Measurements from ENCODE around the gene POLN. TPM values are rescaled to one million over a fixed set of nuclear protein-coding genes. Genes with fewer than 3 reads are reported as not detected.

The POLN gene
- total RNA-seq, 2 donors from 2014 or later = 1.6 to 2.8 TPM

DNA sequence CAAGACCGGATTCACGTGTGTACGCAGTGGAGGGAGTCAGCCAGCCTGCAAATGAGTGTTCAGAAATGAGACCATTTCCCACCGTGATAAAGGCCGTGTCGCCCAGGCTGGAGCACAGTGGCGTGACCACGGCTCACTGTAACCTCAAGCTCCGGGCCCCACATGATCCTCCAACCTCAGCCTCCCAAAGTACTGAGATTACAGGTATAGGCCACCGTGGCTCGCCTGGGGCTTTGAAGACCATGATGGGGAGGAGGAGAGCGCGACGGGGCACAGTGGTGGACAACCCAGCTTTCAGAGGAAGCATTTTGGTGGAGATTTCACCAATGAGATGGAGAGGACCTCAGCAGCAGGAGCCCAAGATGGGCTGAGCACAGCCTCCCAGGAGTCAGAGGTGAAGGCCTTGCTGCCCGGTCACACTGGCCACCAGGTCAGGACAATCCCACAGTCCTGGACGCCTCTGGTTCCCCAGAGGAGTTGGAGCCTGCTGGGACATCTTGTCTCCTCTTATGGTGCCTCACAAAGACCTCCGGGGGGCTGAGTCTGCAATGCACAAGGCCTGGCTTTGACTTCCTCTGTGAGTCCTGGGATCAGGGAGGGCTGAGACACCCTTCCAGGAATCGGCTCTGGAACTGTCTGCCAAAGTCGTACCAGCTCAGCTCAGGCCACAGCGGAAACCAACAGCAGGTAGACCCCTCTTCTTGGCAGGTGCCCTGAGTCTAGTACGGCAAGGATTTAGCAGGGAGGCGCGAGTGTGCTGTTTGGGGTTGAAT lies 42.4 kb upstream of the POLN start:
- TF ChIP-seq, protein P1, sequence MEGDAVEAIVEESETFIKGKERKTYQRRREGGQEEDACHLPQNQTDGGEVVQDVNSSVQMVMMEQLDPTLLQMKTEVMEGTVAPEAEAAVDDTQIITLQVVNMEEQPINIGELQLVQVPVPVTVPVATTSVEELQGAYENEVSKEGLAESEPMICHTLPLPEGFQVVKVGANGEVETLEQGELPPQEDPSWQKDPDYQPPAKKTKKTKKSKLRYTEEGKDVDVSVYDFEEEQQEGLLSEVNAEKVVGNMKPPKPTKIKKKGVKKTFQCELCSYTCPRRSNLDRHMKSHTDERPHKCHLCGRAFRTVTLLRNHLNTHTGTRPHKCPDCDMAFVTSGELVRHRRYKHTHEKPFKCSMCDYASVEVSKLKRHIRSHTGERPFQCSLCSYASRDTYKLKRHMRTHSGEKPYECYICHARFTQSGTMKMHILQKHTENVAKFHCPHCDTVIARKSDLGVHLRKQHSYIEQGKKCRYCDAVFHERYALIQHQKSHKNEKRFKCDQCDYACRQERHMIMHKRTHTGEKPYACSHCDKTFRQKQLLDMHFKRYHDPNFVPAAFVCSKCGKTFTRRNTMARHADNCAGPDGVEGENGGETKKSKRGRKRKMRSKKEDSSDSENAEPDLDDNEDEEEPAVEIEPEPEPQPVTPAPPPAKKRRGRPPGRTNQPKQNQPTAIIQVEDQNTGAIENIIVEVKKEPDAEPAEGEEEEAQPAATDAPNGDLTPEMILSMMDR (IDR thresholded peaks at IDR 0.05) = no peak
- Histone ChIP-seq H3K4me3 (no peak overlapping the region), H3K9me3 (no peaks in the 10 kb centered on the region), H3K27ac (no peak overlapping the region), H3K27me3 (no peaks in the 10 kb centered on the region), H3K9ac (ENCODE audit: low read depth in 2 of 2, low read length in 2 of 2) (no peak overlapping the region), H3K4me1 (no peaks in the 10 kb centered on the region), H3K36me3 (no peaks in the 10 kb centered on the region)
- no peak for DNase-seq
- intact Hi-C loops (cut with DNase I) = loop anchor here (5.0 kb wide), 1 partner anchor 158 kb away; no protein-coding TSS in a partner anchor

DNA sequence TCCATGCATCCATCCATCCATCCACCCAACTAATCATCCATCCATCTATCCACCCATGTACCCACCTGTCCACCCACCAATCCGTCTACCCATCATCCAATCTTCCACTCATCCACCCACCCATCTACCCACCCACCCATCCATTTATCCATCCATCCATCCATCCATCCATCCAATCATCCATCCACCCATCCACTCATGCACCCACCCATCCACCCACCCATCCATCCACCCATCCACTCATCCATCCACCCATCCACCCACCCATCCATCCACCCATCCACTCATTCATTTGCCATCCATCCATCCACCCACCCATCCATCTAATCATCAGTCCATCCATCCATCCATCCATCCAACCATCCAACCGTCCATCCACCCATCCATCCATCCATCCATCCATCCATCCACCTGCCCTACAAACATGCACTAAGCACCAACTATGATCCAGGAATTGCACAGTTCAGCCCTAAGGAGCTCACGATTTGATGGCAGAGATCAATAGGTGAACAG lies 41.3 kb upstream of the POLN start:
- H3K9me3 ChIP-seq = no peaks in the 10 kb centered on the region
- DNase-seq = no peak
- no peaks in the 10 kb centered on the region for H3K36me3 ChIP-seq
- H3K27ac ChIP-seq = no peak overlapping the region
- intact Hi-C loops (cut with DNase I) = loop anchor here (5.0 kb wide), 1 partner anchor 159 kb away; no protein-coding TSS in a partner anchor
- no peak overlapping the region for H3K4me3 ChIP-seq
- no peaks in the 10 kb centered on the region for H3K4me1 ChIP-seq
- TF ChIP-seq, protein P1 (IDR thresholded peaks at IDR 0.05) = no peak
- H3K27me3 ChIP-seq = no peaks in the 10 kb centered on the region
- H3K9ac ChIP-seq (ENCODE audit: low read depth in 2 of 2, low read length in 2 of 2) = no peak overlapping the region

DNA sequence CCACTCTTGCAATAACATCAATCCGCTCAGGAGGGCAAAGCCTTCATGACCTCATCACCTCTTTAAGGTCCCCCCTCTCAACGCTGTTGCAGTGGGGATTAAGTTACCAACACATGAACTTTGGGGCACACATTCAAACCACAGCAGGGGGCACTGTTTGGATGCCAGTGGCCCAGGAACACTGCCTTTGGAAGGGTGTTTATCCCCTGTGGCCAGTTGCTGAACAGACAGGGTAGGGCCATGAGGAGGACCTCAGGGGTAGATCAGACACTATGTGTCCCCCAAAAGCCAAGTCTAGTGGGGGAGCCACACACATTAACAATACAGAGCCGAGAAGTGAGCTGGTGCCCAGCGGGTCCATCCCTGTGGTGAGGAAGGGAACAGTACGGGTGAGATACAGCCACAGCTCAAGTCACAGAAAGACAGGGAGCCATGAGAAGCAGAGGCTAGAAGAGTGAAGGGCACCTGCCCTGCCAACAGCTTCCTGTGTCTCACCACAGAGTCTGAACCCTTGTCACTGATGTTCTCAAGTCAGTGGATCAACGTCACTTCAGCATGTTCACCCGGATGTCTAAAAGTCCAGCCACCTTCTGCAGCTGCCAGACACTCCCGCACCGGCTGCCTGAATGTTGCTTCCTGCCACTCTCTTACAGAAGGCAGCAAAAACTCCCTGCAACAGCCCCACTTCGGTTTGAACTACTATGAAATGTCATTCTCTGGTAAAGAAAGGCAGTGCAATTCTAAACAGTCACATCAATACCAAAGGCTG lies 39.8 kb upstream of the POLN start:
- intact Hi-C loops (cut with DNase I) = loop anchor here (5.0 kb wide), 1 partner anchor 161 kb away; no protein-coding TSS in a partner anchor
- no peaks in the 10 kb centered on the region for H3K9me3 ChIP-seq
- H3K27ac ChIP-seq = no peak overlapping the region
- no peaks in the 10 kb centered on the region for H3K27me3 ChIP-seq
- TF ChIP-seq, protein P1 (IDR thresholded peaks at IDR 0.05) = no peak
- no peaks in the 10 kb centered on the region for H3K4me1 ChIP-seq
- no peak overlapping the region for H3K4me3 ChIP-seq
- no peaks in the 10 kb centered on the region for H3K36me3 ChIP-seq
- no peak overlapping the region for H3K9ac ChIP-seq (ENCODE audit: low read depth in 2 of 2, low read length in 2 of 2)
- DNase-seq = no peak

DNA sequence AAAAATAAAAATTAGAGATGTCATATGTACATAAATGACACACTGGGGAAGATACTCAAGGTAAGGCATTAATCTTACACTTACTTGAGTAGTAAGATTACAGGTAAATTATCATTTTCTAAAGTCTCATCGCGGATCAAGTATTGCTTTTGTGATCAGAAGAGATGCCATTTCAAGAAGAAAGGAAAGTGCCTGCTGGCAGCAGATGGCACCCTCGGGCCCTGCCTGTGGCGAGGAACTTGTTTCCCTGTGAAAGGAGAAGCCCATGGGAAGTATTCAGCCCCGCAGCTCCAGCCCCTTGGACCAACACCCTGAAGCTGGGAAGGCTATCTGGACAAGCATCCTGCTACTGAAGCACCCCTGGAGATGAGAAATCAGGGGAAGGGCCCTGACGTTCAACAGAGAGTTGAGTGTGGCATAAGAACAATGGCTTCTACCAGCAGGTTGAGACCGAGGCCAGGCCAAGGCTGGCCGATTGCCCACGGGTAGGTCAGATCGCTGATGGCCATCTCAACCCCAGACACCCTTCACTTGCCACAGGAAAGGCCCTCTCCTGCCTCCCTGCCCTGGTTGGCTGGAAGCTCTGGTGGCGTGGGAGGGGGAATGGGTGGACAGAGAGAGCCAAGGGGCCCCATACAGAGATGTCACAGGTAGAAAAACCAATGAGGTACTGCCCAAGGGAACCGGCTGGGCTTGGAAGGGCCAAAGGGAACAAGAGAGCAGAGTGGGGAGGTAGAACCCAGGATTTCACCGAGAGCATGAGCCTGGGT lies 38.8 kb upstream of the POLN start:
- TF ChIP-seq, protein P1 (IDR thresholded peaks at IDR 0.05) = no peak
- Histone ChIP-seq H3K4me3 (no peak overlapping the region), H3K9me3 (no peaks in the 10 kb centered on the region), H3K27me3 (no peaks in the 10 kb centered on the region), H3K4me1 (no peaks in the 10 kb centered on the region), H3K9ac (ENCODE audit: low read depth in 2 of 2, low read length in 2 of 2) (no peak overlapping the region), H3K27ac (no peak overlapping the region), H3K36me3 (no peaks in the 10 kb centered on the region)
- DNase-seq = no peak
- intact Hi-C loops (cut with DNase I) = loop anchor here (5.0 kb wide), 1 partner anchor 162 kb away; no protein-coding TSS in a partner anchor

DNA sequence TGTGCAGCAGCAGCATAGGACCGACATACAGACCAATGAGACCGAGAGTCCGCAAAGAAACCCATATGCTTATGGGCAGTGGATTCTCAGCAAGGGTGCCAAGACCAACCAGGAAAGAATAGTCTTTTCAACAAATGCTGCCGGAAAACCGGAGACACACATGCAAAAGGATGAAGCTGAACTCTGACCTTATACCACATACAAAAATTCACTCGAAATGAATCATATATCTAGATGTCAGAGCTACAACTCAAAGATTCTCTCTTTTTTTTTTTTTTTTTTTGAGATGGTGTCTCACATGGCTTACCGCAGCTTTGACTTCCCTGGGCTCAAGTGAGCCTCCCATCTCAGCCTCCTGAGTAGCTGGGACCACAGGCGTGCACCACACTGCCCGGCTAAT lies 36.0 kb upstream of the POLN start:
- intact Hi-C loops (cut with DNase I) = no loop called here
- Histone ChIP-seq H3K36me3 (no peaks in the 10 kb centered on the region), H3K4me3 (no peak overlapping the region), H3K9me3 (no peaks in the 10 kb centered on the region), H3K9ac (ENCODE audit: low read depth in 2 of 2, low read length in 2 of 2) (no peak overlapping the region), H3K27ac (no peak overlapping the region), H3K4me1 (no peaks in the 10 kb centered on the region), H3K27me3 (no peaks in the 10 kb centered on the region)
- TF ChIP-seq, protein P1 (IDR thresholded peaks at IDR 0.05) = no peak
- no peak for DNase-seq
